NCI-H2107 (cell line): ENCODE measurements around the gene CDC16.

ENCODE experiments used
- DNase-seq: peaks from one replicate; lab custom pipeline; 2025; lab: John Stamatoyannopoulos, UW

CDC16 gene

GRCh38 chr13:114299604-114300305 lies 65.1 kb downstream of the CDC16 start:
- no peak for DNase-seq

- DNase-seq, result no peak
These were observed 69.1 kb downstream of the CDC16 start for GRCh38 chr13:114303700-114304327.

DNA sequence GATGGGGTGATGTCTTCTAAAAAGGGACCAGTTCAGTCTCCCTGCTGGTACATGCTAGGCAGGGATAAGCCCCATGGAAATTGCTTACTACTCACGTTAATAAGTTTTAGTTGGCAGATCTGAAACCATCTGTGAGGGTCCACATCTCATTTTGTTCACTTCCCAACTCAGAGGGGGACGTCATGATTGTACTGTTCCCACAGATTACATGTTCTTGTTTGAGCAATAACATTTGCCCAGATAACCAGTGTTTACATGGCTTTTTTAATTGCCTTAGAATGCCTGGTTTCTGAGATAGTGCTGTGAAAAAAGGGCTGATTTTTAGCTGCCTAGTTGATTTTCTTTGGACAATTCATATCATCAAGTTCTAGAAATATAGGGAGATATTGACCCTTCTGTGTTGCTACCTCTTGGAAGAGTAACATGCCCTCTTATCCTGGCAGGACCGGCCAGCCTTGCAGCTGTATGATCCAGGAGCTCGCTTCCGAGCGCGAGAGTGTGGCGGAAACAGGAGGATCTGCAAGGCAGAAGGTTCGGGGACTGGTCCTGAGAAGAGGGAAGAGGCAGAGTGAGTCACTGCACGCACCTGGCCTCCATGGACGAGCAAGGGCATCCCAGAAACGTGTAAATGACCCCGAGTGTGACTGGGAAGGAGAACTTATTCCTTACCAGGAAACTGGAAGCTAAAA lies 69.8 kb downstream of the CDC16 start:
- DNase-seq, result no peak

GRCh38 chr13:114309086-114309485 lies 74.4 kb downstream of the CDC16 start:
- no peak for DNase-seq

- peak; percentile 31 for DNase-seq
These were observed 75.2 kb downstream of the CDC16 start for GRCh38 chr13:114309806-114310410.

- DNase-seq, result no peak
These were observed 76.3 kb downstream of the CDC16 start for GRCh38 chr13:114310956-114311355.

GRCh38 chr13:114311387-114311786 lies 76.7 kb downstream of the CDC16 start:
- no peak for DNase-seq

GRCh38 chr13:114311908-114312307 lies 77.2 kb downstream of the CDC16 start:
- no peak for DNase-seq

- no peak for DNase-seq
These were observed 78.6 kb downstream of the CDC16 start for GRCh38 chr13:114313061-114313860.

- peak; percentile 82 for DNase-seq
These were observed 79.6 kb downstream of the CDC16 start, which contains the start of gene CHAMP1 for GRCh38 chr13:114314074-114314912. TSS of gene CHAMP1 (plus strand) at chr13:114314503. CDS start at chr13:114323843, 9,340 bp downstream.

GRCh38 chr13:114315074-114315785 lies 80.5 kb downstream of the CDC16 start:
- no peak for DNase-seq

- DNase-seq, result no peak
These were observed 83.9 kb downstream of the CDC16 start for GRCh38 chr13:114318624-114319023.

DNA sequence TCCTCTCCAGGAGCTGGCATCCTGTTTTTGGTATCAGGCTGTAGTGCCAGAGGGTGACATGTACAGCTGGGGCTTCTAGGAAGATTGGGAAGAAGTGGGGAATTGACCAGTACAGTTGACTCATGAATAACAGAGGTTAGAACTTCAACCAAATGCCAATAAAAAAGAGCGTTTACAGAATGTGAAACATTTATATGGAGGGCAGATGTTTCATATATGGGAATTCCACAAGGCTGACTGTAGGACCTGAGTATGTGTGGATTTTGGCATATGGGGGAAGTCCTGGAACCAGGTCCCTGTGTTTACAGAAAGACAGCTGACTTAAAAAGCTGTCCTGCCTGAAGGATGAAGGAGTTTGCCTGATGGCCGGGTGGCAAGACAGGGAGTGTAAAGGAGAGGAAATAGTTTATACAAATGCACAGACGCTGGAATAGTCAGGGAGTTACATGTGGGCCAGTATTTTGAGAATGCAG lies 84.8 kb downstream of the CDC16 start:
- no peak for DNase-seq

GRCh38 chr13:114320065-114320464 lies 85.4 kb downstream of the CDC16 start:
- no peak for DNase-seq

GRCh38 chr13:114321256-114321655 lies 86.6 kb downstream of the CDC16 start:
- no peak for DNase-seq
